HG03066 (cell line): ENCODE results near the gene KAT6B.

Experiments
- ATAC-seq: cut with Tn5 transposase; IDR thresholded peaks from one replicate; pipeline ENCODE4 v1.9.1; 2021; ENCODE audit warnings: low read depth; ENCODE audit not compliant: unreplicated experiment

KAT6B gene

DNA sequence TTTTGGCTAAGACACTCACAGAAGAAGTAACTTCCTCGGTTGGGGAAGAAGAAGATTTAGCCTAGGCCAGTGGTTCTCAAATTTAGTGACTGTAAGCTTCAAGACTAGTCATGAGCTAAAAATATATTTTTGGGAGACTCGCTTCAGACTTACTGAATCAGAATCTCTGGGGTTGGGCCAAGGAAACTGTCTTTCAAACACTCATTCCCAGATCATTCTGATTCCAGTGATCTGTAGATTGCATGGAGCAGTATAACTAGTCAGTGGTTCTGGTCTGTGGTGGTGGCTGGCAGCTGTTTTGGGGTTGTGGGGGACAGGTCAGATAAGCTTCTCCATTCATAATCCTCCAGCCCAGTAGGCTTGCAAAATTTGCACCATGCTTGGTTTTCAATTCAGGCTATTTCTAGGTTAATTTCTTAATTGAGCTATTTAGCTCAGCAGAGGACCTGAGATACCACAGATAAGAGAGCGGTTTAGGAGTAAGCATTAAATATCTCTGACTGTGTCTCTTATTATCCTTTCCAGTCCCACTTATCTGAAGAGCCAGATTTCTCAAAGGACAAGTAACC is 3.8 kb upstream of the KAT6B start:
- no peak for ATAC-seq

DNA sequence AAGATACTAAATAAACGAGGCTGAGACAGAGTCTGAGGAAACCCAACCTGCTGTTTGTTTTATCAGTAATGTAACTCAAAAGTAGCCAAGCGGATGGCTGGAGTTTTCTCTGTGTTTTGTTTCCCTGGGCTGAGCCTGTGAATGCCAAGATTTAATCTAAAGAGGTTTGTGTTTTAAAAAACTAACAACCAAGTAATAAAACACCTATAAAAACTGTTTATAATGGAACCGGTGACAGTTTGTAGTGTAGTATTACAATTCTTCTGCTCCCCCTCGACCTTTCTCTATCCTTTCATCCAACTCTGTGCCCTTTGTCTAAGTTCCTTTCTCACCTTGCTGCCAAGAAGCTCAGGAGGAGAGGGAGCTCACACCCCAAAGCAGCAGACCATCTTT is 2.6 kb upstream of the KAT6B start:
- ATAC-seq: no peak

DNA sequence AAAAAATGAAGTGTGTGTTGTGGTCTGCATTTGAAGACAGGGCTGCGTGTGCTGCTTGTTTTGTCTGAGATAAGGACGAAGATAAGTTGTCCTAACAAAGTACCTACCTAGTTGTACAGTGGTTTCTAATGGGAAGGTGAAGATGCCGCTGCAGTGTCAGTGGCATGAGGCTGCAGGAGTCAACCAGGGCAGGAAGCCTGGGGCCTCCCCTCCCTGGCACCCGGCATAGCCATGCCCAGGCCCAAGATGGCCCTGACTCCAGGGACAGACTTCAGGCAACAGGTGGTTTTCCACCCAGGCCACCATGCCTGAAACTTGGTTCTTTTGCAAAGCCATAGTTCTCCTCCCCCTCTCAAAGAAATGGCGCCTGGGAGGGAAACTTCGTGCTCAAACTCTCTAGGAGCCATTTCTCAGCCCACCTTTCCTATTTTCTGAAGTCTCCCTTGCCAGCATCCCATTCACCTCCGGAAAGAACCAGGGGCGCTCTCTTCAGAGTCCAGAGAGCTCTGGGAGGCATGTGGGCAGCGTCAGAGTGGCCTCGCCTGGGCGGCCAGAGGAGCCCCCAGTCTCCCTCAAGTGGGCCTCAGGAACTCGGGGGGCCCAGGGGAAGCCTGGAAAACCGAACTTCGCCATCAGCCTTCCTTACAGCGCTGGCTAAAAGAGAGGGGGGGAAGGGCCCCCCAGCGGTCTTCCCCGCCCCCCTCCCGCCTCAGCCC is 2.1 kb upstream of the KAT6B start:
- ATAC-seq: no peak

DNA sequence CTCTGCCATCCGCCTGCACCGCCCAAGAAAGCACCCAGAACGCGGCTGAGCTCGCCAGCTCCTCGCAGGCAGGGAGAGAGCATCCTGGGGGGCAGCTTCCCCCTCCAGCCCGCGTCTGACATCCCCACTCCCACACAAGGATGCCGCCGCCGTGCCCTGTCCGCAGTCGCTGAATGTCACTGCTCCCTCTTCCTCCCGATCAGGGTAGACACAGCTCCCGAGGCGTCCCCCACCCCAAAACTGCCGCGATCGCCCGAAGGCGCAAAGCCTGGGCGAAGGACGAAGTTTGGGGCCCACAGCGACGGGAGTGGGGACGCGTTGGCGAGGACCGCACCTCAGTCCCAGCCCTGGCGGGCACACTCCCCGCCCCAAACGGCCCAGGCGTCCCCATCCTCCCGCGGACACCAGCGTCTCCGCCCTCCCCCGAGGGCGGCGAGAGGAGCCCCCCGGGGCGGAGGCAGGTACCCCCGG is 1.5 kb upstream of the KAT6B start:
- no peak for ATAC-seq

DNA sequence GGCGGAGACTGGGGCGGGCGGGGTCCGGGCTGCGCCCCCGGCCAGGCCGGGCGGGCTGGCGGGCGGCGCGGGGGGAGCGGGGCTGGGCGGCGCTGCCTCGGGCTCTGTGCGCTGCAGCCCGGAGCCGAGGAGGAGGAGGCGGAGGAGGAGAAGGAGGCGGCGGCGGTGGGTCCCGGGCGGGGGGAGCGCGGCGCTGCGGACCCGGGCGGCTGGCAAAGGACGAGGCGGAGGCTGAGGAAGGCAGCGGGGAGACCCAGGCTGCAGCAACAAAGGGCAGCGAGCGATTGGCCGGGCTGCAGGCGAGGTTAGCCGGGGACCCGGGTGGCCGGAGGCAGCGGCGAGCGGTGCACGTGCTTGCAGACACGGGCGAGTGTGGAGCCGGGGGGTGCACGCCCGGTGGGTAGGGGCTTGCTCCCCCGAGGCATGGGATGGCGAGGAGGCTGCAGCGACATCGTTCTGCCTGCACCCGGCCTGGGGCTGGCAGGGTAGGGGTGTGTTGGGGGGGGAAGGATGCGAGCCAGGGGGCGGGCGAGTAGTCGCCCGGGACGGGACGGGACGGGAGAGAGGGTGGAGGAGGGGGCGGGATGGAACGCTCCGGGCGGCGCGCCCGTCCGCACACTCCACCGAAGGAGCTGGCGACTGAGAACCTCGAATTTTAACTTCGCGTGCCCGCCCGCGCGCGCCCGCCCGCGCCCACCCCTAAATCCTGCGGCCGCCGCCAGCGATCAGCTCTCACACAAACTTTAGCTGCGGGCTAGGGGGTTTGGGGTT is 844 bp upstream of the KAT6B start:
- ATAC-seq: peak; percentile 0

DNA sequence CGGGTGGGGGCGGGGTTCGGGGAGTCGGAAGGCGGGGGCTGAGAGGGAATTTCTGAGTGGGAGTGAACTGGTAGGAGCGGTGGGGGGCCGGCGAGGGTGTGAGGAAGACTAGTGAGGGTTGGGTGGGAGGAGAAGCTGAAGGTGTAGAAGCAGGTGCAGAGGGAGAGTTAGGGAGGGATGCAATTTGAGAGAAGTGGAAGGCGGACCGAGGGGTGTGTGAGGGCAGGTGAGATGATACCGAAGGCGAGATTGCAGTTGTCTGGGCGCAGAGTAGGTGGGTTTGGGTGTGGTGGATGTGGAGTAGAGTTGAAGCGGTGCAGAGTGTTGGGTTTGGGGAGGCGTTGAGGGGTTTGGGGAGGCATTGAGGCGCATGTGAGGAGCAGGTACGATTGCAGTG is 643 bp downstream of the KAT6B start:
- no peak for ATAC-seq

DNA sequence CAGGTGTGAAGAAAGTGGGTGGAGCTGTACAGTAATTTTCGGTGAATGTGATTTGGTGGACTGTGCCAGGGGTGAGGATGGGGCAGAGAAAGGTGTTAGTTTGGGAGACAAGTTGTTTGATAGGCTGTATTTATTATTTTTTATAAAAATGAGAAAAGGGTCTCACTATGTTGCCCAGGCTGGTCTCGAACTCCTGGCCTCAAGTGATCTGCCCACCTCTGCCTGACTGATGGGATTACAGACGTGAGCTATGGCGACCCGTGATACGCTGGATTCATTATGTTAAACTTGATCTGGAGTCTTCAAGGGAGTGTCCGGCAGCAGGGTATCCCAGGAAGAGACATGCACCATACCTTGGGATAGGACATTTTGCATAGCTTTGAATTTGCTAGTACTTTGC is 1.3 kb downstream of the KAT6B start:
- ATAC-seq: no peak

DNA sequence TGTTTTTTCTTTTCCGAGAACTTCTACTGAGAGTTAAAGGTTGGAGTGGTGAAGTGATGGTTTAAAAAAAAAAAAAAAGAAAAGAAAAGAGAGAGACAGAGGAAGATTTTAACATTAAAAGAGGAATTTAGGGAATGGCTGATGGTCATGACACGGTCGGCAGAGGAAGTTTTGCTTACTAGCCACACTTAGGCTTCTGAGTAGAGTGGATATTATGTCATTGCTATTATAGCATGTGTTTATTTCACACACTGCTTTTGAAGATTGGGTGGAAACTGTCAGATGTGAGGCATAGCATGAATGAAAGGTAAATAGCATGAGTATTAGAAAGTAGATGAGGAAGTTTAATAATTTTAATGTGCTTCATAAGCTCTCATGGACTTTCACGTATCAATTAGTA is 2.5 kb downstream of the KAT6B start:
- ATAC-seq: no peak

DNA sequence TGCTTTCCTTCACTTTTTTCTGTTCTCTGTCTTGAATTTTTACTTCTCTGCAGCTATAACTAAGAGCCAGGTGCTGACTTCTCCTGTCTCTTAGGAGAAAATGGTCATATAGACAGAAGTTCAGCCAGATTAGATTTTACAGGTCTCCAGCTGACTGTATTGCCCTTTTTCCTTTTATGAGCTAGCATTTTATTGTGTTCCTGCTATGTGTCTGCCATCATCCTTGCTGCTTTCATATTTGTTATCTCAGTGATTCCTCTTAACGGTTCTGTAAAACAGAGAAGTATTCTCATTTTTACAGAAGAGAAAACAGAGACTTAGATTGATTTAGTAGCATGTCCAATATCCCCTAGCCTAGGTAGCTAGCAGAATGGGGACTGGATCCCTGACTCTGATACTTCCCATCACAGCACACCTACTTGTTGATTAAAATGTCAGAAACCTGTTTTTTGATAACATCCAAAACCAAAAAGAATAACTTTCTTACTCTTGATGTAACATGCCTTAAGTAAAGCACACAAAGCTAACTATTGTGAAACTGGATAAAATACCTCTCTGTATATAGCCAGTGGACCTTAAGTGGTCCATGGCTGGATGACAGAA is 5.2 kb downstream of the KAT6B start:
- no peak for ATAC-seq

DNA sequence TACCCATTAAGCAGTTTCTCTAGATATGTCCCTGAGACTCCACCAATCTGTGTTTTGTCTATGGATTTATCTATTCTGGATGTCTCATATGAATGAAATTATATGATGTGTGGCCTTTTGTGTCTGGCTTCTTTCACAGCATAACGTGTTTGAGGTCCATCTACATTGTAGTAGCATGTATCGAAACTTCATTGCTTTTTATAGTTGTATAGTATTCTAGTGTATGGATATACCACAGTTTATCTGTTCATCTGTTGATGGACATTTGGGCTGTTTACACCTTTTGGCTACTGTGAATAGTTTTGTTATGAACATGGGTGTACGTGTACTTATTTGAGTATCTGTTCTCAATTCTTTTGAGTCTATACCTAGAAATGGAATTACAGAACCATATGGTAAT is 9.6 kb downstream of the KAT6B start:
- ATAC-seq: no peak

DNA sequence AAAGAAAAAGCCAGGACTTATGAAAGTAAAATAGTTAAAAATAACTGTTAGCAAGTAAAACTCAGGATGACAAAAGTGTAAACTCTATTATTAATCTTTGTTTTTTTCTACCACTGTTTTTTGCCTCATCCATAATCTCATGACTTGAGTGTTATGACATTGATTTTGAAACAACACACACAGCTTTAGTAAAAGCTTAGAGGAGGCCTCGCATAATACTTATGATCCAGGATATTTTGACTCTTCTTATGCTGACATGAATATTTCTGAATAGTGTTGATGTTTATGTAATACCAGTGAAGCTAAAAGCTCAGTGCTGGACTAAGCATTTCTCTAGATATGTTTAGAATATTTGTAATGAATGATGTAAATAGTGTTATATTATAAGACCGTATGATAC is 10.5 kb downstream of the KAT6B start:
- ATAC-seq: no peak

DNA sequence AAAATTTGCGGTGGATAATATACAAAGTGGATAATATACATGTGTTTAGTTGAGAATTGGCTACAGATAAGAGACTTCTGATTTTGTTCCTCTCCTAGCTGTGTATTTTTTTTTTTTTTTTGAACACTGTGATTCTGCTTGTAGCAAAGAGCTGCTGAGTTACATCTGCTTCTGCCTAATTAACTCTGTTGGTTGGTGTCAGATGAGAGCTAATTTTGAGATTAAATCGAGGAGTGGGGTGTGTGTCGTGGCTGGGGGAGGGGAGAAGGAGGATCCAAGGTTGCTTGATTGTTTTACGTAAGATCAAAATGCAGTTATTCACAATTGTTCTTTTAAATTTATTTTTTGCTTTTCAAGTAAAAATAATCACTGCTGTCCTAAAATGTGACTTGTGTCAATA is 11.3 kb downstream of the KAT6B start:
- no peak for ATAC-seq

DNA sequence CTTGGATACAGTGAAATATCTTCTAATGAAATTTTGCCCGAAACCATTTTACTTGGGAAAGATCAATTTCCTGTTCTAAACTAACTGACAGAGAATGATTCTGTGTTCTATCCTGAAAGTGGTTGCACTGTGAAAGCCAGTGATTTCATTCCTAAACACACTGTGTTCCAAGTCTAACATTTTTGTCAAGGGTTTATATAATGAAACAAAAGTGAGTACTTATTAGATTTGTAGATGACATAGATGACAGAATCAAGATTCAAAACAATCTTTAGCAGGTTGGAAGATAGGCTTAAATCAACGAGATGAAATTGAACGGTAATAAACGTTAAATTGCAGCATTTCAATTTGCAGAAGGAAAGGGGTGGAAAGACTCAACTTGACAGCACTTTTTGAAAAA is 13.3 kb downstream of the KAT6B start:
- ATAC-seq: no peak

DNA sequence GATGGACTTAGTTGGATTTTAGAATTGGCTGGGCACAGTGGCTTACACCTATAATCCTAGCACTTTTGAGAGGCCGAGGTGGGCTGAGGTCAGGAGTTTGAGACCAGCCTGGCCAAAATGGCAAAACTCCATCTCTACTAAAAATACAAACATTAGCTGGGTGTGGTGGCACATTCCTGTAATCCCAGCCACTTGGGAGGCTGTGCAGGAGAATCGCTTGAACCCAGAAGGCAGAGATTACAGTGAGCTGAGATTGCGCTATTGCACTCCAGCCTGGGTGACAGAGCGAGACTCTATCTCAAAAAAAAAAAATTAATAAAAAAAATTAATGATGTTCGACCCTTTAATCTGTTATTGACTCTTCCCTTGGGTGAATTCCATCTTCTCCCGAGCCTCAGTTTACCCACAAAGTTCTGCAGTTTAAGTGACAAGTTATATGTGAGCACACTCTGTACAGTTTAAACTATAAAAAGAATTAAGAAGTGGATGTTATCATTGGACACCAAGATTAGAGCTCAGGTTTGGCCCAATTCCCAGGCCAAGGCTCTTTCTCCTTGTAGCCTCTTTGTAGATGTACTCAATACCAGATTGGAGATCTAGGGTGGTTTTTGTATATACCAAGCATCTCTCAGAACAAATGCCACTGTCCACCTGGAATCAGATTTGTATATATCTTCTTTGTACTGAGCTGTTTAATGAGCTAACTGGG is 15.0 kb downstream of the KAT6B start:
- no peak for ATAC-seq

DNA sequence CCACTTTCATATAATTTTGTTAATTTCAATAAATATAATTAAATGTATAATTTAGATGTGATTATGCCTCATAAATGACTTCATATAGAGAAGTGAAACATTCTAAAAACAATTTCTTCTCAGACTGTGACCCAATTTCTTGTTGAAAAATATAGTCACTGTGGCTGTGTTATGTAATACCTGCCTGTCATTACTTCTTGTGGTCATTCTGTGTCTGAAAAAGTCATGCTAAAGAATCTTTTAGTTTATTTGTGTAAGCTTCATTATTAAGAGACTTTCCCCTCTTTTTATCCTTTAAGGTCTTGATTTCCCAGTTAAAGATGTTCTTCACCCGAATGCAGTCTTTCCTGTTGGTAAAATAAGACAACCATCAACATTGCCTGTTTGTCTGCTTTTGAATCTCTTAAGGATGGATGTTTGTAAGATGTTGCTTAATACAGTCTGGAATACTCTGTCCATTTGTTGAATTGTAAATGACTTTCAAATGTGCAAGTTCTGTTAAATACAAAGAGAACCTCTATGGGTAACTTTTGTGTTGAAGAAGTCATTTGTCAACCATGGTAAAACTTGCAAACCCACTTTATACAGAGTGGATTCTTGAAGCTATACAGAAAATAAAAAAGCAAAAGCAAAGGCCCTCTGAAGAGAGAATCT is 16.0 kb downstream of the KAT6B start:
- ATAC-seq: no peak

DNA sequence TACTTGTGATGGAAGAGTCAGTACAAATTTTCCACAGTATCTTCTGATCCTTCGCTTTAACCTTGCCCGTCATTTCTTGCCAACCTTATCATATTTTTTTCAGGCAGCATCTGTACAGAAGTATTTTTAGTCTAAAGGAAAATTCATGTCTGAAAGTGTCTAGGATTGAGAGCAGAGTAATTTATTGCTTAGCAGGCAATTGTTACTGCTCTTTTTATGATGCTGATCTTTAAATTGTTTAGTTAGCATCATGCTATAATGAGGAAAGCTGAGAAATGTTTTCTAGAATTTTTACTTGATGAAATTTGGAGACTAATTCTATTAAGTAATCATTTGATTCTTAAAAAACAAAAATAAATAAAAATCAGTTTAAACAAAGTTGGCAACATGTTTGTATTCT is 20.6 kb downstream of the KAT6B start:
- no peak for ATAC-seq

DNA sequence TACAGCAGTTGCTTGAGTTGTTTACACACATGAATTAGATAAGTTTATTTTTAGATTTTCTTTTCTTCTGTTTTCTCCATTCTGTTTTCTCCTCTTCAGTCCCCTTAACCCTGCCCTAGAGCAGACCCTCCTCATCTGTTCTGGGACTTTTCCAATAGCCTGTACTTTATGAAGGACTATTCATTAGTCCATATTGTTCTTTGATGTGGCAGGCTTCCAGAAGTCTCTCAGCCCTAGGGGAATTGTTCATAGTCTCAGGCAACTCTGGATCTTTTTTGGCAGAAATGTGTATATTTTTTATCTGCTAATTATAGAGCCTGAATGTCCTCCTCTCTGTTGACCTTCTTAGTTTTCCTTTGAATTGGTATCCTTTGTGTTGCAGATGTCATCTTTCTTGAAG is 25.4 kb downstream of the KAT6B start:
- no peak for ATAC-seq

DNA sequence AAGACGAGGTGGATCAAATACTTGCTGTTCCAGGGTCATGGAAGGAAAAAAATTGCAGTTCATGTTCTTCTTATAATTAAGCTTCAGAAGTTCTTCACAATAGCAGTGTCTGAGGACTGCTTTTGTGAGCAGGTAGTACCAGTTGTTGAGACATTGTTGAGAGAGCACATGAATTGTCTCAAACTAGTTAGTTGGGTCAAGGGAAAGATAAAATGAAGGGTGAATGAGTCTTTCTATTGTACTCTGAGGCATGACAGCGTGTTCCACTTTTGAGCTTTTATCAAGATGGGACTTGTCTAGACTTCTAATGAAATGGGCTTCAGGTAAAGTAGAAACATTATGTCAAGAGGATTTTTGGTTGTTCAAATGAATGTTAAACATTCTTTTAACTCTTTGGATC is 26.0 kb downstream of the KAT6B start:
- no peak for ATAC-seq

DNA sequence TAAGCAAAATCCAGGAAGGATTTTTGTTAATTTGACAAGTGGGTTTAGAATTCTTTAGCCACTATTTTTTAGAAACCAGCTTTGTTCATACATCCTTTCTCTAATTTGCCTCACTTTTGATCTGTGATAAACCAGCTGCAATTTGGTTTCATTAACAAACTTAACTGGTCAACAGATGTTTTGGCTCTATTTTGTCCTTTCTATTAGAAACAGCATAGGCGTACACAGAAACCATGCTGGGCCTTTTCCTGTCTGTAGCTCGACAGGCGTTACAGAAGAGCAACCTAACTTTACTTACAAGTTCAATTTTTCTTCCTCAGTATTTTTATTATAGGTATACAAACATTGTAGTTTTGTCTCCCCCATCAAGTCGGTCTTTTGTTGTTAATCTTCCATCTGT is 28.2 kb downstream of the KAT6B start:
- ATAC-seq: no peak

DNA sequence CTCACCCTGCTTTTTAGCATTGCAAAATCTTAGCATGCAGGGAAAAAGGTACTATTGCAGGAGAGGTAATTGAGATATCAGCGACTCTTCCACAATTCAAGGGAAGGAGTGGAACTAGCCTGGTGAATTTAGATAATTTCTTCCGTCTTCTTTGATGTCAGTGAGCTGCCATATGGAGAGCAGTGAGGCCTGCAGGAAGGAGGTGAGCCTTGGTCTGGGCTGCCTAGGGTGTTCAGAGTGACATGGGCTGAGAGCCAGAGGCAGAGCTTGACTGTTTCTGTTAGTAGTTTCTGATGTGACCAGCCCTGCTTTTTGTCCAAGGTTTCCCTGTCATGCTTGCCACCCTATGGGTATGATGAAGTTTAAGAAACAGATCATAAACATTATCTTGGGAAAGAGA is 28.6 kb downstream of the KAT6B start:
- ATAC-seq: no peak
